Measurements from ENCODE around the gene MGST1. TPM values are rescaled to one million over a fixed set of nuclear protein-coding genes. Genes with fewer than 3 reads are reported as not detected.
"Not testable (repeated sequence)": the region's sequence is repeated elsewhere in the genome, so short reads cannot be mapped to it uniquely, and the experiment has no call there.

The MGST1 gene
- polyA plus RNA-seq, 5 donors, result 69.6 to 83.3 (median 73.8) TPM

DNA sequence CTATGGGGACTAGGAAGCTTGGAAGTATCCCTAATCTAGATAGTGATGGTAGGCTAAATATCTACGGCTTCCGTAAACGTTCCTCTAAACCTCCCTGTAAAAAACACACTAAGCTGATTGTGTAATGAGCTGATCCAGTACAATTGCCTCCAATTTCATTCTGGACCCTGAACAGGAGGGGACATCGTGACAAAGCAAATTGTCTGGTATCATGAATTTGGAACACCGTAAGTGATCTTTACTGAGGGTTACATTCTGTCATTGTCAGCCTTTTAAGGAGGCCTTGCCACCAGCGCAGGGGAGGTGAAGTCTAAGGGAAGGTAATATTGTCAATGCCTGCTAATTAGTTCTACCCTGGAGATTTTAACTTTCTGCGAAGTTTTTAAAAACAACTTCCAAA, 487 bp upstream of the MGST1 start:
- DNase-seq, result no peak

DNA sequence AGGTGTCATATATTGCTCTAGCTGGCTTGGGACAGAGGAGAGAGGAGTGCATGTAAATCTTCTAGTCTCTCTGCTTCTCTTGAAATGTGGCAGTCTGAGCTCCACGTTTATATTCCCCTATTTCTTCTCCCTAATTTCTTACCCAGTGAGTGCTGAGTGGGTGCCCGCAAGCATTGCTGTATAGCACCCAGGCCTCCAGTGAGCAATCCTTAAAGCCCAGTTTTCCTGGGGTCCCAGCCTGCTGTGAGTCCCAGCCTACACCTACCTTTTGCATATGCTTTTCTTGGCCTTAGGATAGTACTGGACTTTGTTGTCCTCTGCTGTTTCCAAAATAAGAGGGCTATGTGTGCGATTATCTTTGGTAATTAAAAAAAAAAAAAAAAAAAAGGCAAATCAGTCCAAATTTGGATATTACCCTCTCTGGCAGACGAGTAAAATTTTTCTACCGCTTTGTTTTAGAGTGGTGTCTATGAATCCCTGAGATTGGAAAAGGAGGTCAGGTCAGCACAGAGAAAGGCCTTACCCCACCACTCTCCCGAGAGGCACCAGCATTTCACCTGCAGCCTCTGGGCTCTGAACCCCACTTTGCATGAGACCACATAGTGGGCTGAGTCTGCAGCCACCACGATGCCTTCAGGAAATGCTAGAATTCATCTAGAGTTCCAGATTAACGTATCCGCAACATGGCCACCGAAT, 1.1 kb downstream of the MGST1 start:
- no peak for DNase-seq

DNA sequence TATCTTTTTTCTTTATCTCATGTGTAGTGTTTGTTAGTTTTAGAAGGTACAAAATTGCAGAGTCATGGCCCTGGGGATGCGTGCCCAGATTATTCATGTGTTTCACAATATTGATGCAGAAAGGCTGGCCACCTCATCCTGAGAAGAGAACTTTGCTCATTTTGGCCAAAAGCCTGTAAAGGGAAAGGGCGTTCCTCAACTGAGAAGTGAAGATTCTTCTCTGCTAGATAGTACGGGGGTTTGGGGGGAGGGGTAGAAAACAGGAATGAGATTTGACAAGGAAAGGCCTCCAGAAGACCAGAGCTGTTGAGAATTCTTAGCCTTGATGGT, 1.7 kb downstream of the MGST1 start:
- DNase-seq, result no peak

DNA sequence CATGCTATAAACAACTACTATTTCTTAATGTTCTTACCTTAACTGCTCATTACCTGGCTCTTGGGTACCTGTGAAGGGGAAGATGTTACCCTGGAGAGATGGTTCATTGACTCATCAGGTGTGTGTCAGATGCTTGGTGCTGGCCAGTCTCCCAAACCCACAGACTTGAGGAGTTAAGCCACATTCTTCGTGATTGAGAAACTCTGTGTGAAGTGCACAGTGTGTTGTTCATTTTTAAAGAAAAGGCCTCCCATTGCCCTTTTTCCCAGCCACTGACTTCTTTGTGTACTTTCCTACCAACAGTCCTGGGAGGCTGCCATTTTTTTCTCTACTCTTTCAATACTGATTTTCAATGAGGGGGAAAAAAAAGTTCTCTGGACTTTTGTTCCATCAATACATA, 3.2 kb downstream of the MGST1 start:
- DNase-seq, result no peak

DNA sequence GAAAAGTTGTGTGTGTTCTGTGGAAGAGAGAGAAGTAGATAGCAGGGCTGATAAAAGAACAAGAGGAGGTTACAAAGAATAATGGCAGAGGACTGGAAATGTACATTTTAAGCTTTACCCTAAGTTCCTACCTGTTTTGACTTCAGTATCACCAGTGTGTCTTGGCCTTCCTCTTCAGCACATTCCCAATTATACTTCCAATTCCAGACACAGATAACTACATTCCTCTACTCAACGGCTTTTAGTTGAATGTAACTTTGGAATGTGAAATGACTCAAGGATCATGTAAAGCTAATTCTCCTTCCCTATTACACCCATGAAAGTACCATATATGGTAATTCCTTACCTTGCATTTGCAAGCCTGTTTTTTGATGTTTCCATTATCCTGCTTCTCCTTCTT, 5.0 kb downstream of the MGST1 start:
- DNase-seq, result no peak

DNA sequence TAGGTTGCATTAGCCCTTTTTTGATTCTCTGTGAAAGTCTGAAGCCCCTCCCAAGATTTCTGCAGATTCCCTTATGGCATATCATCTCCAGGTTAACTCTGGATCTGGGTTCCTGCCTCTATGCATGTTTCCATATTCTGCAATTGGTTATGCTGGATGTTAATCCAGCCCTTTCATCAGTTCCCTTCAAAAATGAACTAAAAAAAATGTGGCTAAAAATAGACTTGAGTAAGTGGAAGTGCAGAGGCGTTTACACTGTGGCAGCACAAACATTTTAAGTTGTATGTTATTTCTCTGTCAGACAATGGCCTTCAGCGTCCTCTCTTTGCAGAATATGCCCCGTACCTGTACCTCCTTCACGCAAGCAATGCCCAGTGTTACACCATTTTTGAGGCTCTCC, 11.4 kb downstream of the MGST1 start:
- no peak for DNase-seq

DNA sequence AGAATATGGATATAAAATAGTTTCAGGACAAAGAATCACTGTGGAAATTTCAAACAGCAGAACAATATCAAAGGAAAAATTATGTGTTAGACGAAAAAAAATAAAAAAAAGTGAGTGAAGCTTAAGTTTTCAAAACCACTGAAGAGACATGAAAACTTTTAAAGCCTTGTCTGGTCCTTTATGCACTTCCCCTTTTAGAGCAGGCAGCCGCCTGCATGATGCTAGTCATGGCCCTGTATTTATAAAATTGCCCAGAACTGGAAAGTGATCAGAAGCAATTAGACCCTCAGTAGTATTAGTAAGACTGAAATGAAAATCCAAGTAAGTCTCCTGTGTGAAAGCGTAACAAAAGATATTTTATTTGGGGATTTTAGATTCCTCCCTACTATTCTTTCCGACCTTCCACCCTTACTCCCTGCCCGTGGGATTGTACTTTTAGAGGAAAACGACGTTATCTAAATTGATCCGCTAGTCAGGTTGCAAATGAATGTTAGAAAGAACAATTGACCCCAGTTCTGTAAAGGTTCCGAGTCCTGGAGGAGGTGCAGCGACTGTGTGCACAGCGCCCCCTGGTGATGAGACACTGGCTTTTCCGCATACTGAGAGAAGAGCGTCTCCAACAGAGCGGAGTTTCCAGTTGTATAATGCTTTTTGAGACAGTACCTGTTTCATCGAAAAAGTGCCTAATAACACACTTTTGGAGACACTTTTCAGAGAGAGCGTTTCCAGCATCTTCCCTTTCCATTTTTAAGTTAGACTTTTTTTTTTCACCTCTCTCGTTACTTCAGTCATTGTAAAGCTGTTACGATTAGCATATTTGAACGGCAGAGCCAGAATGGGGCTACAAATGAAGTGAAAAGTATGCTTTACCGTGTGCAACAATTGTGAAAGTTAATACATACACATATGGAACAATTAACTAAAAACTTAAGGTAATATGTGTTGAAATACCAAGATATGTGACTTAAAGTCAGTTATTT, 12.4 kb downstream of the MGST1 start:
- no peak for DNase-seq

DNA sequence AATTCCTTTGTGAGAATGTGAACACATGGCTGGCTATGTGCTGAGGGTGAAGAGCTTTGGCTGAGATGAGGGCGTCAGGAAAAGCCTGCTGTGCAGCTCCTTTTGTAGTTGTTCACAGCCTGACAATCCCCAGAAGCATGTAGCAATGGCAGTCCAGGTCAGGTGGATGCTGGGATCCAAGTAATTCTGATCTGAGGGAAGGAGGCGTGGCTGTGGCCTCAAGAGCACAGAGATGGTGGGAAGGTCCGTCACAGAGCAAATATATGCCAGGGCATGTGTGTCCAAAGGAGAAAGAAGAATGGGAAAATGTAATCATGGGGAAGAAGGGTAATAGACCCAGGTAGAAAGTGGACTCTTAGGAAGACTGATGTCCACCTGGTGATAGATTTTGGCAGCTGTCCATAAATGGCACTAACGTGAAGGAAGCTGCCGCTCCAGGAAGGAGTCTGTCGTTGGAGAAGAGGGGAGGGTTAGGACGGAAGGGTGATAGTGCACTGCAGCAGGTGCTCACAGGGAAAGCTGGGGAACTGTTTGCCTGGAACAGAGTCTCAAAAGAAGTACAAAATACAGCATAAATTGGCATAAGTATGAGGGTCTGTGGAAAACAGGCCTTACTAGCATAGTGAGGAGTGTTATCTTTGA, 13.8 kb downstream of the MGST1 start:
- DNase-seq, result no peak

DNA sequence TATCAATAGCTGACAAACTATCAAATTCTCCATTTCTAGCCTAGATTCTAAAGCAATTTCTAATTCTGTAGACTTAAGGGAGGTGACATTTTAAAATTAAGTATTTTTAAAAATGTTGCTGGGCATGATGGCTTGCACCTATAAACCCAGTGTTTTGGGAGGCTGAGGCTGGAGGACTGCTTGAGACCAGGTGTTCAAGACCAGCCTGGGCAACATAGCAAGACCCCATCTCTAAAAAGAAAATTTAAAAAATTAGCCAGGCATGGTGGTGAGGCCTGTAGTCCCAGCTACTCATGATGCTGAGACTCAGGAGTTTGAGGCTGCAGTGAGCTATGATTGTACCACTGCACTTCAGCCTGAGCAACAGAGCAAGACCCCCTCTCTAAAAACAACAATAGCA, 15.1 kb downstream of the MGST1 start:
- no peak for DNase-seq

DNA sequence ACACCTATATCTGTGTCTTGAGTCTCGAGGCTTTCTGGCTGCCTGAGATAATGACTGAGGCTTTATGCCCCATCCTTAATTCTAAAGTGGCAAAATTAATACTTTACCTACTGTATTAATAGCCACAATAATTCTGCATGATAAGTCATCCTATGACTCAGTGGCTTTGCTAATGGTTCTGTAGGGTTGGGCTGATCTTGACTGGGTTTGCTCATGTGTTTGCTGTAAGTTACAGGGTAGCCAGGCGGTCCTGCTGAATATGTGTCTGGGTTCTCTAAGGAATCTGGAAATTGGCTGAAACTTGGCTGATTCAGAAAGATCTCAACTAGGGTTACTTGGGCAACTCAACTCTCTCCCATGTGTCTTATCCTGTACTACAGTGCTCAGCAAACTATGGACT, 21.7 kb downstream of the MGST1 start:
- DNase-seq, result no peak

DNA sequence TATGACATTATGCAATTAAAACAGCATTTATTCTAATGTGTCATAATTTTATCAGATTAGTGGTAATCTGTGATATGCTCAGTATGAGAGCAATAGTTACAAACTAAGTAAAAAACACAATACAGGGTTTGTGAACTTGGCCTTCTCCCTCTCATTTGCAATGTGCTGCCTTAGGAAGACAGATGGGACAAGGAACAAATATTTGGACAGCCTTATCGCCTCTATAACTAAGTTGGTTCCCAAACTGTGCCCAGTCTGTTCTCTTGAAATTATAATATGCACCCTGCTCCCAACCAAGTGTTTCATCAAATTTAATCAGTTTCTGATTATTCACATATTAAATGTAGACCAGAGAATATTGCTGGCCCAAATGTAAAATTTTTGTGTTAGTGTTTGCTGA, 22.7 kb downstream of the MGST1 start:
- DNase-seq, result no peak

DNA sequence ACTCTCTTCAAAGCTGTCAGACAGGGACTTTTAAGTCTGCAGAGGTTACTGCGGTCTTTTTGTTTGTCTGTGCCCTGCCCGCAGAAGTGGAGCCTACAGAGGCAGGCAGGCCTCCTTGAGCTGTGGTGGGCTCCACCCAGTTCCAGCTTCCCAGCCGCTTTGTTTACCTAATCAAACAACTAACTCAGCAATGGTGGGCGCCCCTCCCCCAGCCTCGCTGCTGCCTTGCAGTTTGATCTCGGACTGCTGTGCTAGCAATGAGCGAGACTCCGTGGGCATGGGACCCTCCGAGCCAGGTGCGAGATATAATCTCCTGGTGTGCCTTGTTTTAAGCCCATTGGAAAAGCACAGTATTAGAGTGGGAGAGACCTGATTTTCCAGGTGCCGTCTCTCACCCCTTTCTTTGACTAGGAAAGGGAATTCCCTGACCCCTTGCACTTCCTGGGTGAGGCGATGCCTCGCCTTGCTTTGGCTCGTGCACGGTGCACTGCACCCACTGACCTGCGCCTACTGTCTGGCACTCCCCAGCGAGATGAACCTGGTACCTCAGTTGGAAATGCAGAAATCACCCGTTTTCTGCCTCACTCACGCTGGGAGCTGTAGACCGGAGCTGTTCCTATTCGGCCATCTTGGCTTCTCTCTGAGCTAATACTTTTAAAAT, 35.3 kb downstream of the MGST1 start:
- DNase-seq, result not testable (repeated sequence)

DNA sequence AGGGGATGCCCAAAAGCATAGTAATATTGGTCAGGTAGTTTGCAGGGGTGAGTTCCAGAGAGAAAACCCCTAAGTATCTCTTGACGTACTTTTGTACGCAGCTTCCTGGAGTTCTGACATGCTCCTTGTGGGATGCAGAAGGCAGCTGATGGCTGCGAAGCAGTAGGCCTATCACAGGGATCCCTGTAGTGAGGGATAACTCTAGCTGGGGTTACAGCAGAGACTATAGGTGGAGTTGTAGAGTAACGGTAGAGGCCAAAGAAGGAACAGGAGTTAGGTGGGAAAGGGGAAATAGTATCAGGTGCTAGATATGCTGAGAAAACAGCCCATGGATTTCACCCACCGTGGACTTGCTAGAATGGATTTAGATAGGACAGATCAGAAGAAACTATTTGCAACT, 37.3 kb downstream of the MGST1 start:
- no peak for DNase-seq

DNA sequence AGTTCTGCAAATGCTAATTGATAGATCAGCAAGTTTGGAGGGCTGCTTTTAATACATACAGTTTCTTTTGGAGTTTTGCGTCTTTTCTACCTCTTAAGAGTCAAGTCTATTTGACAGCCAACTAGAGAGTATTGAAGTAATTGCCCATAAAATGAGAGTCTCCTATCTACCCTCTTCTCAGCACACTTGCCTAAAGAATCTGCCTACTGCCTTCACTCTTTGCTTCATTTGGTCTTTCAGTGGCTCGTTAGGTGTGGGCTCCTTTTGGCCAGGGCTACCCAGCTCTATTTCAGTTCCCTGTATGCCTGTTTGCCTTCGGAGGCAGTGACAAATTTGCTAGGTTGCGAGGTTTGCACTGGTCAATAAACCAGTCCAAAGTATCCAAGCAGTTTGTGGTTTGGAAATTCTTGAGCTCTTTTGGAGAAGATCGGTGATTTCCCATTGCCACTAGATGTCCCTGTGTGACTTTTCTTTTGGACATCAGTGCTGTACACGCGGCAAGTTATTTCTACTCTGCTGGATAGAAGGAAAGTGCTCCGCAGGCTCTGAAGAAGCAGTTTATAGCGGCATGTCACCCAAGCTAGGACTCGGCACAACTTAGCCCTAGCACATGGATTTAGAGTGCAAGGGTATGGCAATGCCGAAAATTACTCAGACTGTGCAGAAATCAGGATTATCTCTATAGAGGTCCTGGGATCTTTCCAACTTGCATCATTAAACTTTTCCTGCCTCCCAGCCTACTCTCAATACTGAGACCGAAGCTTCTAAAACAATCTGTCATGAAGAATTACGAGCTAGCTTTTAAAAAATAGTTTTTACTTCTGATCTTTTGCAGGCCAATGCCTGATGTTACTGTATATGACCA, 38.6 kb downstream of the MGST1 start:
- peak; percentile 37 to 59 for DNase-seq

DNA sequence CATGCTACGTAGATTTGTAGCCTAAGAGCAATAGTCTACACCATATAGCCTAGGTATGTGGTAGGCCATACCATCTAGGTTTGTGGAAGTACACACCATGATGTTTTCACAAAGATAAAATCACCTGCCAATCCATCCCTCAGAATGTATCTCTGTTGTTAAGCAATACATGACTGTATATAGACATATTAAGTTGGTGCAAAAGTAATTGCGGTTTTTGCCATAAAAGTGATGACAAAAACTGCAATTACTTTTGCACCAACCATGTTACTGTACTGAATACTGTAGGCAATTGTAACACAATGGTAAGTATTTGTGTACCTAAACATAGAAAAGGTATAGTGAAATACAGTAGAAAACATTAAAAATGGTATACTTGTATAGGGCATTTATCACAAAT, 40.5 kb downstream of the MGST1 start:
- no peak for DNase-seq

DNA sequence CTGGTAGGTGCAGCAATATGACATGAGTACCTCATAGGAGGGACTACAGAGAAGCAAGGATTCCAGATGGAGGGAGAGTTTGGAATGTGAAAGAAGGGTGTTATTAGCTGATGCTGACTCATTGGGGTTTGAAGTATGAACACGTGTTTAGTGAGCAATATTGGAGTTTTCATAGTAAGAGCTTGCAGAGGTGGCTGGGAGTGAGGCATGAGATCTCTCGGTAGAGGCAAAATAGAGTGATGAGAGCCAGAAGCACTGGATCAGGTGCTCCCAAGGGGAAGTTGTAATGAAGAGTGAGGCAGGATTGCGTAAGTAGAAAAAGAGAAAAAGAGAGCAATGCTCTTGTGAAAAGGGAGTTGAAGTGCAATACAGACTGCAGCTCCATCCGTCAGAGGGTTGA, 42.1 kb downstream of the MGST1 start:
- no peak for DNase-seq

DNA sequence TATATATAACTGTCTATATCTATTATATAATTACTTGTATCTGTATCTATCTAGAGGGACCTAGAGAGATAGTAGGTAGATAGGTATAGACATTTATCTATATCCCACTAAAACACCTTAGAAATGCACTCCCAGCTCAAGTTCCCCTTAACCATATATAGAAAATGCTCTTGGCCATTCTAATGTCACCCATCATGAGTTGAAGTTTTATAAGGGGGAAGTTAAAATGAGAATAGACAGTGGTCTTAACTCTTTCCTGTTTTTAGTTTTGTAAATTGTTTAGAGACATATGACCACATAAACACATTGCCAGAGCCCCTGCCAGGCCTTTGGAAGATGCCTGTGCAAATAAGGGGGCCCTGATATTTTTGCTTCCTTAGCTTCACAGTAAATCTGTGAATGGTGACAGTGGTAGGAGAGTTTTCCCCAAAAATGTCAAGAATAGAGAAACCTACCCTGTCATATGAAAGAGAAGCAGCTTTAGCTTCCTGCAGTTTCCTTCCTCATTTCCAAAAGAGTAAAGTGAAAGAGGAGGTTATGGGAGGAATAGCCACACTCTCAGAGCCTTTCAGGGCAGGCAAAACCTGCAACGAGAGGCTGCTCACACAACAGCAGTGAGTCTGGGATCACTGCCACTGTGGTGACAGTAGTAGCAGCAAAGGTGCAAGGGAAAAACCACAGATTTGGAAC, 45.5 kb downstream of the MGST1 start:
- DNase-seq, result no peak

DNA sequence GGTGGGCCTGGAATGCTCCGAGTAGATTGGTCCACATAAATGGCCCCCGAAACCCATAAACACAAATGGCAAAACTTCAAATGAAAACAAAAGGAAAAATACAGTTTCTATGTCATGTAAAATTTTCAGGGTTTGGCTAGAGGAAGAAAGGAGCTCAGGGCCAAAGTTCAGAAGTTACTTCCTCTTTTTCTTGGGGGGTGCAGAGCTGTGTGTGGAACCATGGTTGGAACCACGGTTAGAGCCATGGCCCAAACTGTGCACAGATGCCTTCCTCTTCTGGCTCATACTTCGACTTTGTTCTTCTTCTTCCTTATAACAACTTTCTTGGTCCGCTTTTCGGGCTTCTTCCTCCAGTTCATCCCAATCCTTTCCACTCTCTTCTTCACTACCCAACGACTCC, 51.7 kb downstream of the MGST1 start:
- no peak for DNase-seq

DNA sequence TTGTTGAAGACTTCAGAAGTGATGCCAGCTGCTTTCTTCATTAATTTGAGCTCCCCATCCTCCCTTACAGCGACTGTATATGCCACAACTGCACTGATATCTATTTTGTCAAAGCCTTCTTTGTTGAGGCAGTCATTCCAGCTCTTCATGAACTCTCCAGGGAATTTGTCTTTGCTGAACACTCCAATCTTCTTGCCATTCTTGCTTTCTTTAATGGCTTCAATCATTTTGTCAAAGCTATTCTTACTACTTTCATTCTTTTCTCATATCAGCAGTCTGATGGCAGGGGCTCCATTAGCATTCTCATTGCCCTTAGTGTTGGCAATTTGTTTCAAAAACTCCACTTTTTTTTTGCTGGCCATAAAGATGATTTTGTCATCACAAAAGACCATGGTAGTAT, 54.4 kb downstream of the MGST1 start:
- DNase-seq, result not testable (repeated sequence)

DNA sequence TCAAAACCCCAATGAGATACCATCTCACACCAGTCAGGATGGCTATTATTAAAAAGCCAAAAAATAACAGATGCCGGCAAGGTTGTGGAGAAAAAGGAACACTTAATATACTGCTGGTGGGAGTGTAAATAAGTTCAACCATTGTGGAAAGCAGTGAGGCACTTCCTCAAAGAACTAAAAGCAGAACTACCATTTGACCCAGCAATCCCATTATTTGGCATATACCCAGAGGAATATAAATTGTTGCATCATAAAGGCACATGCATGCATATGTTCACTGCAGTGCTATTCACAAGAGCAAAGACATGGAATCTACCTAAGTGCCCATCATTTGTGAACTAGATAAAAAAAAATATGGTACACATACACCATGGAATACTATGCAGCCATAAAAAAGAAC, 59.9 kb downstream of the MGST1 start:
- no peak for DNase-seq
